Peyer's patch (tissue), 4 donors: ENCODE data around the gene BRMS1.

Source experiments
- CTCF ChIP-seq, 6 experiments: fragments of 450-650 bp in 4 of 6; fragments of 200-600 bp in 2 of 6; sonication (generic) in 1 of 6; IDR thresholded peaks; one replicate each; pipeline ENCODE4 v1.5.1; 2017 to 2019; ENCODE audit warnings: antibody characterized with exemption in 6 of 6, mild to moderate bottlenecking in 3 of 6, moderate library complexity in 1 of 6
- POLR2A ChIP-seq, 2 donors: fragments of 450-650 bp; IDR thresholded peaks; one replicate each; pipeline ENCODE4 v1.5.1; 2017; ENCODE audit warnings: antibody characterized with exemption in 2 of 2, mild to moderate bottlenecking in 2 of 2, moderate library complexity in 2 of 2

DNA sequence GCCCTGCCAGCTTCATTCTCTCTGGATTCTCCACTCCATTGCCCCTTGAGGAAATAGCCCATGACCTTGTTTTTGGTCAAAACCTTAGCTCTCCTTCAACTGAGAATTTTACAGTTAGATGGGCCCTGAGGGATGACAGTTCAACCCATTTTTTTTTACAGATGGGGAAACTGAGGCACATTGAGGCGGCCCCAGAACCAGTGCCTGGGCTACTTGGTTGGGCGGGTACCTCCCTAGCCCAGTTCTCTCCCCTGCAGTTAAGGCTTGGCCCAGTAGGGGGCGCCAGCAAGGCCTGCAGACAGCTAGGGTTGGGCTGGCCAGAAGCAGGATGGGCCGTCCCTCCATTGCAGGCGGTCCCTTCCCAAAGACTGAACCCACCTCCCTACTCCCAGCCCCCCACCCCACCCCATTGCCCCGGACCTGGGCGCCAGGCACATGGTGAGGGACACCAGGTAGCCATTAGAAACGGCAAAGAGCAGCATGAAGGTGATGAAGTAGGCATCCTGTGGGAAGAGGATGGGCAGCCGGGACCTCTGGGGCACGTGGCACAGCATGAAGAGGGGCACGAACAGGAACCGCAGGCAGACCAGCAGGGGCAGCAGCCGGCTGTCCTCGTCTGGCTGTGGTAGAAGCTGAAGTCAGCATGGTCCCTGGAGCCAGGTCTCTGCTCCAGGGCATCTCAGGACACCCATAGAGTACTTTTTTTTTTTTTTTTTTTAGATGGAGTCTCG is 19.1 kb upstream of the BRMS1 start:
- TF ChIP-seq POLR2A (IDR thresholded peaks at IDR 0.05) (no peak), CTCF (IDR thresholded peaks at IDR 0.05) (peak in 5 of 6 experiments; percentile 13 to 75 (median 63))
